Neural cell (in vitro differentiated cells): ENCODE data around the gene PPIF. TPM values are rescaled to one million over a fixed set of nuclear protein-coding genes. Genes with fewer than 3 reads are reported as not detected.

Source experiments
- H2AFZ ChIP-seq: fragments of 200-600, 300-800 bp; sonication (generic), shearing (Covaris generic); 2 replicates; pipeline ENCODE4 v1.6.0; 2014; ENCODE audit warnings: low read depth, mild to moderate bottlenecking, antibody characterized with exemption, low read length, moderate library complexity
- H3F3A ChIP-seq: fragments of 200-600 bp; shearing (Covaris generic); 2 replicates; pipeline ENCODE4 v1.6.1; 2016; ENCODE audit warnings: mild to moderate bottlenecking, moderate library complexity, mixed read lengths, antibody characterized with exemption, low read length; ENCODE audit not compliant: insufficient read depth, poor library complexity, severe bottlenecking
- H3K27ac ChIP-seq: fragments of 200-600, 300-800 bp; sonication (generic), shearing (Covaris generic); 2 replicates; pipeline ENCODE4 v1.5.1; 2014; ENCODE audit warnings: mild to moderate bottlenecking, low read length, moderate library complexity
- H3K27me3 ChIP-seq: fragments of 300-800, 200-600 bp; sonication (generic), shearing (Covaris generic); 2 replicates; pipeline ENCODE4 v1.6.0; 2014; ENCODE audit warnings: mild to moderate bottlenecking, low read depth, low read length, moderate library complexity; ENCODE audit not compliant: insufficient read depth
- H3K36me3 ChIP-seq: fragments of 300-800, 200-600 bp; sonication (generic), shearing (Covaris generic); 2 replicates; pipeline ENCODE4 v1.5.1; 2014; ENCODE audit warnings: mild to moderate bottlenecking, antibody characterized with exemption, low read length, moderate library complexity; ENCODE audit not compliant: insufficient read depth
- H3K4me2 ChIP-seq: fragments of 300-800, 200-600 bp; sonication (generic), shearing (Covaris generic); 2 replicates; pipeline ENCODE4 v1.6.0; 2014; ENCODE audit warnings: mild to moderate bottlenecking, low read length
- H3K4me3 ChIP-seq: fragments of 300-800, 200-600 bp; sonication (generic), shearing (Covaris generic); 2 replicates; pipeline ENCODE4 v1.5.1; 2014; ENCODE audit warnings: mild to moderate bottlenecking, low read length, moderate library complexity
- H3K79me2 ChIP-seq: fragments of 200-600 bp; shearing (Covaris generic); replicated peaks from 2 replicates; pipeline ENCODE4 v1.6.0; 2014; ENCODE audit warnings: mild to moderate bottlenecking, low read length, moderate library complexity; ENCODE audit not compliant: insufficient read depth
- H3K9ac ChIP-seq: fragments of 300-800, 200-600 bp; sonication (generic), shearing (Covaris generic); 2 replicates; pipeline ENCODE4 v1.6.1; 2016; ENCODE audit warnings: mild to moderate bottlenecking, low read length, mixed read lengths
- H3K9me2 ChIP-seq: fragments of 200-600 bp; shearing (Covaris generic); 2 replicates; pipeline ENCODE4 v1.6.1; 2016; ENCODE audit warnings: mild to moderate bottlenecking, low read length, mixed read lengths; ENCODE audit not compliant: insufficient read depth
- H3K9me3 ChIP-seq: fragments of 200-600, 300-800 bp; sonication (generic), shearing (Covaris generic); 2 replicates; pipeline ENCODE4 v1.6.1; 2016; ENCODE audit warnings: mild to moderate bottlenecking, mixed run types, low read length, moderate library complexity, mixed read lengths
- H4K20me1 ChIP-seq: fragments of 200-600 bp; shearing (Covaris generic); 2 replicates; pipeline ENCODE4 v1.6.1; 2016; ENCODE audit warnings: mild to moderate bottlenecking, mixed run types; ENCODE audit not compliant: insufficient read depth
- CTCF ChIP-seq: fragments of 450-650 bp; IDR thresholded peaks from 2 replicates; pipeline ENCODE4 v1.5.1; 2014; ENCODE audit warnings: antibody characterized with exemption, mild to moderate bottlenecking, moderate library complexity; ENCODE audit not compliant: poor library complexity, severe bottlenecking
- EP300 ChIP-seq: fragments of 450-650 bp; conservative IDR thresholded peaks from 2 replicates; pipeline ENCODE4 v1.6.1; 2014; ENCODE audit warnings: antibody characterized with exemption, mild to moderate bottlenecking, moderate library complexity; ENCODE audit not compliant: poor library complexity, severe bottlenecking
- EZH2 ChIP-seq: fragments of 200-600, 300-800 bp; shearing (Covaris generic), sonication (generic); IDR thresholded peaks from 2 replicates; pipeline ENCODE4 v1.6.1; 2014; ENCODE audit warnings: antibody characterized with exemption, low read length, borderline replicate concordance, mild to moderate bottlenecking; ENCODE audit not compliant: insufficient read depth, poor library complexity, severe bottlenecking
- MXI1 ChIP-seq: fragments of 450-650 bp; conservative IDR thresholded peaks from 2 replicates; pipeline ENCODE4 v1.6.1; 2014; ENCODE audit warnings: antibody characterized with exemption, mild to moderate bottlenecking; ENCODE audit not compliant: poor library complexity, severe bottlenecking
- POLR2AphosphoS5 ChIP-seq: IDR thresholded peaks from 2 replicates; pipeline ENCODE4 v1.6.1; 2012
- RAD21 ChIP-seq: fragments of 450-650 bp; conservative IDR thresholded peaks from 2 replicates; pipeline ENCODE4 v1.6.1; 2014; ENCODE audit warnings: antibody characterized with exemption, mild to moderate bottlenecking, moderate library complexity
- SMC3 ChIP-seq: fragments of 450-650 bp; conservative IDR thresholded peaks from 2 replicates; pipeline ENCODE4 v1.6.1; 2014; ENCODE audit warnings: antibody characterized with exemption, mild to moderate bottlenecking, moderate library complexity; ENCODE audit not compliant: poor library complexity
- TAF1 ChIP-seq: IDR thresholded peaks from 2 replicates; pipeline ENCODE4 v1.6.1; 2012; ENCODE audit warnings: low read depth
- polyA plus RNA-seq: library from polyadenylated mRNA; depleted of rRNA; stranded (reverse); fragments of >200 nt; gene quantifications from 2 replicates; pipeline ENCODE4 v1.2.3, GENCODE V29; 2014
- TF ChIP-seq, protein P1 (sequence below): IDR thresholded peaks from 2 replicates; pipeline ENCODE4 v1.6.1; 2012; ENCODE audit warnings: borderline replicate concordance

The PPIF gene
- polyA plus RNA-seq, 1 donor from 2014 or later: 13.6 TPM

GRCh38 chr10:79378383-79378646 is 31.0 kb downstream of the PPIF start:
- Histone ChIP-seq H3K36me3 (no peaks in the 10 kb centered on the region), H3K4me2 (no peak overlapping the region), H3K9me2 (no peaks in the 10 kb centered on the region), H3F3A (no peaks in the 10 kb centered on the region), H3K27me3 (no peaks in the 10 kb centered on the region), H3K4me3 (no peak overlapping the region), H3K27ac (no peak overlapping the region), H3K79me2 (no peaks in the 10 kb centered on the region), H2AFZ (no peak overlapping the region), H3K9me3 (no peaks in the 10 kb centered on the region), H3K9ac (no peak overlapping the region), H4K20me1 (no peaks in the 10 kb centered on the region)
- no peak for TF ChIP-seq RAD21
- TF ChIP-seq MXI1: no peak
- TF ChIP-seq POLR2AphosphoS5: no peak
- no peak for TF ChIP-seq EP300
- no peak for TF ChIP-seq EZH2

DNA sequence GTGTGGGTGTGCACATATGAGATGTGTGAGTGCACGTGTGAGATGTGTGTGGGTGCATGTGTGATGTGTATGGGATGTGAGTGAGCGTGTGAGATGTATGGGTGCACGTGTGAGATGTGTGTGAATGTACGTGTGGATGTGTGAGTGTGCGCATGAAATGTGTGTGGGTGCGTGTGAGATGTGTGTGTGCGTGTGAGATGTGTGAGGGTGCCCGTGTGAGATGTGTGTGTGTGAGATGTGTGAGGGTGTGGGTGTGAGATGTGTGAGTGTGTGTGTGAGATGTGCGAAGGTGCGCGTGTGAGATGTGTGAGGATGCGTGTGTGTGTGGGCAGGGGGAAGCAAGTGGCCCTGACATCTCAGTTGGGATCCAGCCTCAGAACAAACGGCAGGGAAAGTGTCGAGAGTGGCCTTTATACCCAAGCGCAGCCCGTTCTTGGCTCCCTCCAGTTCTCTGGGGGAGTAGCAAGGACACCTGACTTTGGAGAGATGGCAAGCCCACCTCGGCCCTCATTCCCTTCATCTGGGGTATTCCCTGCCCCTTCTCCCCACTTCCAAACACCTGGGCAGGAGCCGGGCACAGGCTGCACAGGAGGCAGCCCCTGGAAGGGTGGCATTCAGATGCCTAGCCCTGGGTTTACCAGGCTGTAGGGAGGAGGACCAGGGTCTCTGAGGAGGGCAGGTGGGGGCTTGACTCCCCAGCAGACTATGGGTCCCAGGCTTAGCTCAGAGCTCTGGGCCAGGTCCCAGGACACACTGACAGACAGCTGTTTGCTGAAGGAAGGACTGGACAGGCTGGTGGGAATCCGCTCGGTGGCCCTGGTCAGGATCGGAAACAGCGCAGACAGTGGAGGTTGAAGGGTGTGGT is 31.6 kb downstream of the PPIF start:
- Histone ChIP-seq H3F3A (no peaks in the 10 kb centered on the region), H3K9me3 (no peaks in the 10 kb centered on the region), H3K9ac (no peak overlapping the region), H3K27me3 (no peaks in the 10 kb centered on the region), H3K4me3 (no peak overlapping the region), H4K20me1 (no peaks in the 10 kb centered on the region), H3K9me2 (no peaks in the 10 kb centered on the region), H3K36me3 (no peaks in the 10 kb centered on the region), H3K4me2 (no peak overlapping the region), H3K79me2 (no peaks in the 10 kb centered on the region), H3K27ac (no peak overlapping the region), H2AFZ (no peak overlapping the region)
- TF ChIP-seq EP300 (no peak), TAF1 (no peak), POLR2AphosphoS5 (no peak)

GRCh38 chr10:79379512-79380124 is 32.3 kb downstream of the PPIF start:
- Histone ChIP-seq H3K27ac (no peak overlapping the region), H3K4me2 (no peak overlapping the region)
- no peak for TF ChIP-seq RAD21
- TF ChIP-seq, protein P1, sequence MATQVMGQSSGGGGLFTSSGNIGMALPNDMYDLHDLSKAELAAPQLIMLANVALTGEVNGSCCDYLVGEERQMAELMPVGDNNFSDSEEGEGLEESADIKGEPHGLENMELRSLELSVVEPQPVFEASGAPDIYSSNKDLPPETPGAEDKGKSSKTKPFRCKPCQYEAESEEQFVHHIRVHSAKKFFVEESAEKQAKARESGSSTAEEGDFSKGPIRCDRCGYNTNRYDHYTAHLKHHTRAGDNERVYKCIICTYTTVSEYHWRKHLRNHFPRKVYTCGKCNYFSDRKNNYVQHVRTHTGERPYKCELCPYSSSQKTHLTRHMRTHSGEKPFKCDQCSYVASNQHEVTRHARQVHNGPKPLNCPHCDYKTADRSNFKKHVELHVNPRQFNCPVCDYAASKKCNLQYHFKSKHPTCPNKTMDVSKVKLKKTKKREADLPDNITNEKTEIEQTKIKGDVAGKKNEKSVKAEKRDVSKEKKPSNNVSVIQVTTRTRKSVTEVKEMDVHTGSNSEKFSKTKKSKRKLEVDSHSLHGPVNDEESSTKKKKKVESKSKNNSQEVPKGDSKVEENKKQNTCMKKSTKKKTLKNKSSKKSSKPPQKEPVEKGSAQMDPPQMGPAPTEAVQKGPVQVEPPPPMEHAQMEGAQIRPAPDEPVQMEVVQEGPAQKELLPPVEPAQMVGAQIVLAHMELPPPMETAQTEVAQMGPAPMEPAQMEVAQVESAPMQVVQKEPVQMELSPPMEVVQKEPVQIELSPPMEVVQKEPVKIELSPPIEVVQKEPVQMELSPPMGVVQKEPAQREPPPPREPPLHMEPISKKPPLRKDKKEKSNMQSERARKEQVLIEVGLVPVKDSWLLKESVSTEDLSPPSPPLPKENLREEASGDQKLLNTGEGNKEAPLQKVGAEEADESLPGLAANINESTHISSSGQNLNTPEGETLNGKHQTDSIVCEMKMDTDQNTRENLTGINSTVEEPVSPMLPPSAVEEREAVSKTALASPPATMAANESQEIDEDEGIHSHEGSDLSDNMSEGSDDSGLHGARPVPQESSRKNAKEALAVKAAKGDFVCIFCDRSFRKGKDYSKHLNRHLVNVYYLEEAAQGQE: no peak
- TF ChIP-seq EZH2: no peak
- no peak for TF ChIP-seq POLR2AphosphoS5
- TF ChIP-seq EP300: no peak
- TF ChIP-seq TAF1: no peak
- TF ChIP-seq SMC3: no peak
- no peak for TF ChIP-seq MXI1
- no peak for TF ChIP-seq CTCF

More at GRCh38 chr10:79379512-79380124, 32.3 kb downstream of the PPIF start:
- no peak overlapping the region for H3K9ac ChIP-seq
- H3K27me3 ChIP-seq: no peaks in the 10 kb centered on the region
- H3K4me3 ChIP-seq: no peak overlapping the region
- H3K9me3 ChIP-seq: no peaks in the 10 kb centered on the region
- H3K36me3 ChIP-seq: no peaks in the 10 kb centered on the region
- H3K79me2 ChIP-seq: no peaks in the 10 kb centered on the region
- H3K9me2 ChIP-seq: no peaks in the 10 kb centered on the region
- no peaks in the 10 kb centered on the region for H4K20me1 ChIP-seq
- no peaks in the 10 kb centered on the region for H3F3A ChIP-seq
- no peak overlapping the region for H2AFZ ChIP-seq
